GM18951 (cell line): ENCODE data around the gene OXLD1.

ENCODE experiments used
- POLR2A ChIP-seq: IDR thresholded peaks from 4 replicates; pipeline ENCODE4 v1.6.1; 2011; ENCODE audit warnings: mild to moderate bottlenecking; ENCODE audit not compliant: insufficient read length, insufficient read depth; ENCODE audit errors: extremely low read depth
- in situ Hi-C: fragments of 300-500 bp; cut with MboI; formaldehyde crosslinking; loops from one replicate; pipeline ENCODE4 v1.12.0; 2022; ENCODE audit warnings: low sequenced_read_pairs, mixed read lengths, inconsistent platforms; ENCODE audit not compliant: unreplicated experiment

OXLD1 gene

DNA sequence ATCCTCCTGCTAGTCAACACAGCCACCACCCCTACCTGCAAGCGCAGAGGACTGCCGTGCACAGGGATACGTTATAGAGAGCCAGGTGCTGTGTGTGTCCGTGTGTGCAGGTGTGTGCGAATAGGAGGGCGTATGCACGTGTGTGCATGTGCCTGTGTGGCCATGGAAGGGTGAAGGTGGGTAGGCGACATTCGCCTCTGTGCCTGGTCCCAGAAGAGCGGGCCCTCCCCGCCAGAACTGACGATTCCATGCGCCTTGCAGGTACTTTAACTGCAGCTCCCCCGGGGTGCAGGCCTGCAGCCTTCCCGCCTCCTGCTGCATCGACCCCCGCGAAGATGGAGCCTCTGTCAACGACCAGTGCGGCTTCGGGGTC, 18.8 kb downstream of the OXLD1 start:
- no peak for TF ChIP-seq POLR2A
- in situ Hi-C loops, result no loop called here

DNA sequence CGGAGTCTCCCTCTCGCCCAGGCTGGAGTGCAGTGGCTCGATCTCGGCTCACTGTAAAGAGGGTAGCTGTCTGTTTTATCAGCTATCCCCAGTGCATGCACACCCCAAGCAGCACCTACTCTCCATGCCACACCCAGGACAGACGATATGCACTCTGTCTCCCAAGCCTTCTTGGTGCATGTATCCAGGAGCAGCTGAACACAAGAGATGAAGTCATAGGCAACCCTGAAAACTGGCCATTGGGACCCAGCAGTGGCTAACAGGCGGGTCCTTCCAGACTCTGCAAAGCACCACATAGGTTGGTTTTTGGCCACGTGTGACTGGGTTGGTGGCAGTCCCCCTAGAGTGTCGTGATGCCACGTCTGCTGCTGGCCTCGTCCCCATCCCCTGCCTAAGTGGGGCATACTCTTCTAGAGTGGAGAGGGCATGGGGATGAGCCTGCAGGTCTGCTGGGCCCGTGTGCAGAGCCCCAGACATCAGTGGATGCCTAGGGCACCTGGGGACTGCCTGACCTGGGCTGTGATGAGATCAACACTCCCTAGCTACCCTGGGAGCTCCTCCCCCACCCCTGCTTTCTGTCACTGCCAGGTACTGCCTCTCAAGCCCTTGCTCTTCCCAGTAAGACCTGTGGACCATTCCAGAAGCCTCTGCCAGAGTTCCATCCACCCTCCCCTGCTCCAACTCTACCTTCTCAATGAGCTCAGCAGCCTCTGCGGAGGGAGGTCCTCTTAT, 19.4 kb downstream of the OXLD1 start:
- in situ Hi-C loops, result no loop called here
- no peak for TF ChIP-seq POLR2A

DNA sequence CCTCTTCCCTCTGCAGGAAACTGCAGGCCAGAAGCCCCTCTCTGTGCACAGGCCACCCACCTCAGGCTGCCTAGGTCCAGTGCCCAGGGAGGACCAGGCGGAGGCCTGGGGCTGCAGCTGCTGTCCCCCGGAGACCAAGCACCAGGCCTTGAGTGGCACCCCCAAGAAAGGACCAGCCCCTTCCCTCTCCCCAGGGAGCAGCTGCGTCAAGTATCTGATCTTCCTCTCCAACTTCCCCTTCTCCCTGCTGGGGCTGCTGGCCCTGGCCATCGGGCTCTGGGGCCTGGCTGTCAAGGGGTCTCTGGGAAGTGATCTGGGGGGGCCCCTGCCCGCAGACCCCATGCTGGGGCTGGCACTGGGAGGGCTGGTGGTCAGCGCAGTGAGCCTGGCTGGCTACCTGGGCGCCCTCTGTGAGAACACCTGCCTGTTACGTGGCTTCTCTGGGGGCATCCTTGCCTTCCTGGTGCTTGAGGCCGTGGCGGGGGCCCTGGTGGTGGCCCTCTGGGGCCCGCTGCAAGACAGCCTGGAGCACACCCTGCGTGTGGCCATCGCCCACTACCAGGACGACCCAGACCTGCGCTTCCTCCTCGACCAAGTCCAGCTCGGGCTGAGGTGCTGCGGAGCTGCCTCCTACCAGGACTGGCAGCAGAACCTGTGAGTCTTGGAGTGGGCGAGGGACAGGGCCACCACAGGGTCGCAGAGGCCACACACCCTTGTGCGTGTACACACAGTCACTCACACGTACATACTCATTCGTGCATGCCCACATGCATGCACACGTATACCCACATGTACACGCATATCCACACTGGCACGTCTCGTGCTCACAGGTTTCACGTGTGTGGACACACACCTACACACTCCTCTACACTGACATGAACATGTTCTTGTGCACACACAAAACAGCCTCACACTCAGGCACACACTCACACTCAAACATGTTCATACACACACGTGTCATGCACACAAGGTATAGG, 21.1 kb downstream of the OXLD1 start:
- no peak for TF ChIP-seq POLR2A
- in situ Hi-C loops, result no loop called here

DNA sequence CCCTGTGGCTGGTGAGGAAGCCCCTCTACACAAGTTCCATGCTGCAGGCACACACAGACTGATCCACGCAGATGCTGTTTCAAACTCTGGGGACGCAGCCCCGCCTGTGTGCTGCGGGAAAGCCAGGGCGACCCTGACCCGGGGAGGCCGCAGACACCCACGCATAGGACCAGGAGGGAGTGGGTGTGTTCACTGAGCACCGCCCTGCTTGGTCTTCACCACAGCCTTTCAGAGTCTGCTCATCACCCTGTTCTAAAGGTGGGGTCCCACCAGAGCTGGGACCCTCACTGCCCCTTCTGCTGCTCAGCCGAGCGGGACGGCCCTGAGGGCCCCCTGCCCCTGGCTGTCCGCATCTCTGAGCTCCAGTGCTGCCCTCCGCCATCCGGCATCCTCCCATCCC, 21.9 kb downstream of the OXLD1 start:
- TF ChIP-seq POLR2A, result no peak
- in situ Hi-C loops, result no loop called here

DNA sequence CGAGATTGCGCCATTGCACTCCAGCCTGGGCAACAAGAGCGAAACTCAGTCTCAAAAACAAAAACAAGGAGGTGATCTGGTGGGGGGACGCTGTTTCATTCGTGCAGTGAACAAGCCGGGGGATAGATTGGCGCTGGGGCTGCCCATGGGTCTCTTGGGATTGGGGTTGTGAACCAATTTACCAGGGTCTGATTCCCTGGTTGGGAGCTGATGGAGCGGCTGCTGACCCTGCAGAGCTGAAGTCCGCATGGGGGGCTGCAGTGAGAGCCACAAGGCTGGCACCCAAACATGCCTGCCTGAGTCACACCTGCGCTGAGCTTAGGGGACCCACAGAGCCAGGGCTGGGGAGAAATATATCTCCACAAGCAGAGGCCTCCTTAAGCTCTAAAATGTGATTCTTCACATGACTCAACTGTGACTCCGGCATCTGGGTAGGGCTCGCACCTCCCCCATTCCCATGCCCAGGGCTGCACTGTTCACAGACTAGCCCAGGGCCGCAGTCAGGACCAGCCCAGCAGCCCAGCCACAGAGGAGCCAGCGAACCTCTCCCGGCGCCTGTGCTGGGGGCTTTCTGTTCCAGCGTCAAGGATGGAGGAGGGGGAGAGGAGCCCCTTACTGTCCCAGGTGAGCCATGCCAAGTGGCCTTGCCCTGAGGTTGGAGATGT, 24.4 kb downstream of the OXLD1 start:
- in situ Hi-C loops, result no loop called here
- no peak for TF ChIP-seq POLR2A

DNA sequence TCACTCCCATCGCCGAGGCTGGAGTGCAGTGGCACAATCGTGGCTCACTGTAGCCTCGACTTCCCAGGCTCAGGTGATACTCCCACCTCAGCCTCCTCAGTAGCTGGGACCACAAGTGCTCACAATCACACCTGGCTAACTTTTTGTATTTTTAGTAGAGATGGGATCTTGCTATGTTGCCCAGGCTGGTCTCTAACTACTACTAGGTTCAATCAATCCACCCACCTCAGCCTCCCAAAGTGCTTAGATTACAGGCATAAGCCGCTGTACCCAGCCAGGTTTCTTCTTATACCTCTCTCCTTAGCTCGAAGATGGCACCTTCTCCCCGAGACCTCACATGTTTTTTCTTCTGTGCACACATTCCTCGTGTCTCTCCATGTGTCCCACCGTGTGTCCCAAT, 26.4 kb downstream of the OXLD1 start:
- no peak for TF ChIP-seq POLR2A
- in situ Hi-C loops, result no loop called here

DNA sequence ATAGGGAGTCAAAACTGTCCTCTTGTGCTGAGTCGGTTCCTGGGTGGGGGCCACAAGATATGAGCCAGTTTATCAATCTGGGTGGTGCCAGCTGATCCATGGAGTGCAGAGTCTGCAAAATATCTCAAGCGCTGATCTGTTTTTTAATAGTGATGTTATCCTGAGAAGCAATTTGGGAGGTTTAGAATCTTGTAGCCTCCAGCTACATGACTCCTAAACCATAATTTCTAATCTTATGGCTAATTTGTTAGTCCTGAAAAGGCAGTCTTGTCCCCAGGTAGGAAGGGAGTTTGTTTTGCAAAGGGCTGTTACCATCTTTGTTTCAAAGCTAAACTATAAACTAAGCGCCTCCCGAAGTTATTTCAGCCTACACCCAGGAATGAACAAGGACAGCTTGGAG, 27.7 kb downstream of the OXLD1 start:
- in situ Hi-C loops, result no loop called here
- no peak for TF ChIP-seq POLR2A

DNA sequence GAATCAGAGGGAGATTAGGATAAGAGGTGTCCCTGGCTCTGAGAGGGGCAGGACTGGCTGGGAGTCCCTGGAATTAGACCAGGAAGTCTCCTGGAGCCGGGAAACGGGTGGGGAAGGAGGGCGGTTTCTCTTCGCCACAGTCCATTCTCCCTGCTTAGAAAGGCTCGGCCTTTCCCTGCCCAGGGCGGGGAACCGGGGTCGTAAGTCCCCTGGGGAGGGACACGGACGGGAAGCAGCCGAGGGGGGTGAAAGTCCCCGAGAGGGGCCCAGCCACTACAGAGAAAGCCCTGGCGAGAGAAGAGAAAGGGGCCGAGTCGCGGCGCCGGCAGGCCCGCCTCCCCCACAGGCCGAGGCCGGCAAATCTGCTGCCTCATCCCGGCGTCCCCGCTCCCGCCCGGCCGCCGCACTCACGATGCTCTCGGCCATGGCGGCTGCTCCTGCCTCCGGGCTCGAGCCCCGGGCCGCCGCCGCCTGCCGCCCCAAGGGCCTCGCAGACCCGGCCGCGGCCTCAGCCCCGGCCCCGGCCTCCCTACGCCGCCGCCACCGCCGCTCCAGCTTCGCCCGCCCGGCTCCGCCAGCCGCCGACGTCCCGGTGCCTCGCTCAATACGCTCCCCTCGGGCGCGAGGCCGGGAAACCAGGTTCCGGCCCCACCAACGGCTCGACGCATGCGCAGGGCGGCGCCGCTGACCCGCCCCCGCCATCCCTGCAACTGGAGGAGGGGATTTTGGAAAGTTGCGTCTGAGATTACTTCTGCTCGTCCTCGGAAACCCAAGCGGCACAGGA, 29.7 kb downstream of the OXLD1 start, which contains the start of the genes NPLOC4 and TSPAN10:
Gene NPLOC4 (minus strand): TSS at position 608 of the 784 bp plus-strand sequence. CDS start 182 bp downstream, at position 426.
Gene TSPAN10 (plus strand): TSS at position 692 of the 784 bp plus-strand sequence. CDS start 5,217 bp downstream, outside the sequence.
- in situ Hi-C loops, result no loop called here
- peak; percentile 89 for TF ChIP-seq POLR2A

DNA sequence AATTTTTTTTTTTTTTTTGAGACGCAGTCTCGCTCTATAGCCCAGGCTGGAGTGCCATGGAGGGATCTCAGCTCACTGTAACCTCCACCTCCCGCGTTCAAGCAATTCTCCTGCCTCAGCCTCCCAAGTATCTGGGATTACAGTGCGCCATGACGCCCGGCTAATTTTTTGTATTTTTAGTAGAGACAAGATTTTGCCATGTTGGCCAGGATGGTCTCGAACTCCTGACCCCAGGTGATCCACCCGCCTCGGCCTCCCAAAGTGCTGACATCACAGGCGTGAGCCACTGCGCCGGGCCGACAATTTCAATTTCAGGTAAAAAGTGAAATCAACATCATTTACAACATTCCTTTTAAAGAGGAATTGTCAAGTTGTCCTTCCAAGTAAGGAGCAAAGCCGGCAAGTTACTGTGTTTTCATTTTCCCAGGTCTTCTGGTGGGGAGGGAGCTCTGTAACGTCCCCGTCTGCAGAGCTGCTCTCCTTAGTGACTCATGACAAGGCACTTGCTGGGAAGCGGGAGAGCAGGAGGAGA, 30.4 kb downstream of the OXLD1 start:
- in situ Hi-C loops, result no loop called here
- no peak for TF ChIP-seq POLR2A

DNA sequence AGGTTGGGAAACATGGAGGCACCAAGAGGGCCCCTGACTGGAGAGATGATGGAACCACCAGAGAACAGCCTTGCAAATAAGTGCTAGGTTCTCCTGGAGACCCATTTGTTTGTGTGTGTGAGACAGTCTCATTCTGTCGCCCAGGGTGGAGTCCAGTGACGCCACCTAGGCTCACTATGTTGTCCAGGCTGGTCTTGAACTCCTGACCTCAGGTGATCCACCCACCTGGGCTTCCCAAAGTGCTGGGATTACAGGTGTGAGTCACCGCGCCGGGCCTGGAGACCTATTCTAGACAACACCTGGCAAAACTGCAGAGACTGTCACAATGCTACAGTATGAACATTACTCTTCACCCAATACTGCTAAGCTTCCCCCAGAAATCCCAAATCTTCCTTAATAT, 31.0 kb downstream of the OXLD1 start:
- in situ Hi-C loops, result no loop called here
- no peak for TF ChIP-seq POLR2A

DNA sequence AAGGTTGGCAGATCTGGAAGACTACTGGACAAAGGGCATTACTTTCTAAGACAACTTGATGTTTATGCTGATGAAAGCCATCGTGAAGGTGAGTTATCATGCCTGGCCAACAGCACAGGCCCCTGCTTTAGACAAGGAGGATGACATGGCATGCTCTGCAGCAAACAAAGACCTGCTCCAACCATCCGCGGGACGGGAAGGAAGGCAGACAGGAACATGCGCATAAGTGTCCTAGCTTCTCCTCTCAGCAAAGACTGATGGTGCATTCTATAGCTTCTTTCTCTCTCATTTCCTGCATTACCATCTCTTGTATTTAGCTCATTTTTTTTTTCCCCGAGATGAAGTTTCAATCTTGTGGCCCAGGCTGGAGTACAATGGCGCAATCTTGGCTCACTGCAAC, 34.9 kb downstream of the OXLD1 start:
- TF ChIP-seq POLR2A, result no peak
- in situ Hi-C loops, result no loop called here

DNA sequence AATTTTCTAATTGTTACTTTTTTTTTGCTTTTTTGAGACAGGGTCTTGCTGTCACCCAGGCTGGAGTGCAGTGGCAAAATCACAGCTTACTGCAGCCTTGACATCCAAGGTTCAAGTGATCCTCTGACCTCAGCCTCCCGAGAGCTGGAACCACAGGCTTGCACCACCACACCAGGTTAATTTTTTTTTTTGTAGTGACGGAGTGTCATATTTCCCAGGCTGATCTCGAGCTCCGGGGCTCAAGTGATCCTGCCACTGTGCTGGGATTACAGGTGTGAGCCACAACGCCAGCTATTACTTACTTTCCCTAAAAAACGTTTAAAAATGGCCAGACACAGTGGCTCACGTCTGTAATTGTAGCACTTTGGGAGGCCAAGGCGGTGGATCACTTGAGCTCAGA, 36.1 kb downstream of the OXLD1 start:
- TF ChIP-seq POLR2A, result no peak

More for the DNA sequence above, 36.1 kb downstream of the OXLD1 start:
- in situ Hi-C loops, result no loop called here
